ENCODE data around the gene BABAM2.

DNA sequence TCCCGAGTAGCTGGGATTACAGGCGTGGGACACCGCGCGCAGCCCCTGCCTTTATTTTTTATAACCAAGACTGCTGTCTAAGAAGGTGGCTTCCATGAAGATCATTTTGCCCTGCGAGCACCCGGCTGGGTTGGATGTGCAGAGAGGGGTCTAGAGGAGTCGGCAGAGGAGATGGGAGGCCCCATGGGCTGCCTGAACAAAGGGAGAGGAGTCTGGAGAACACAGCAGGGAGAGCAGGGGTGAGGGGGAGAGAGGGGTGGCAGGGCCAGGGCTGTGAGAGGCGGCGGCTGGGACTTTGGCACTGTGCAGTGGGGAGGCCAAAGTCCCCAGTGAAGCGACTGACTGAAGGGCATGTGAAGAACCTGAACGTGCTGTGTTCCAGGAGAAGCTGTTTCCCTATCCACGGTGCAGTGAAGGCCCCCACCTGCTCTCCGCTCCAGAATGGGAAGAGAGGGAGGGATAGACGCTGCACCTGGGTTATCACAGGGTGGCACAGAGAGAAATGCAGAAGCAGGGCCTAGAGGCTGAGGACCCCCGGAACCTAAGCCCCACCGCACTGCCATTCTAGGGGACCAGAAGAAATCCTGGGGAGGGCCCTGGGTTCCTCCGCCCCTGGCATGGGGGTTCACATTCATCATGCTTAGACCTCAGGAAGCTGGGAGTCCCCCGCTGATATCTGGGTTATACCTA lies 477.3 kb downstream of the BABAM2 start:
- TF ChIP-seq POLR2A (IDR thresholded peaks at IDR 0.05) = no peak
- TF ChIP-seq, protein P1, sequence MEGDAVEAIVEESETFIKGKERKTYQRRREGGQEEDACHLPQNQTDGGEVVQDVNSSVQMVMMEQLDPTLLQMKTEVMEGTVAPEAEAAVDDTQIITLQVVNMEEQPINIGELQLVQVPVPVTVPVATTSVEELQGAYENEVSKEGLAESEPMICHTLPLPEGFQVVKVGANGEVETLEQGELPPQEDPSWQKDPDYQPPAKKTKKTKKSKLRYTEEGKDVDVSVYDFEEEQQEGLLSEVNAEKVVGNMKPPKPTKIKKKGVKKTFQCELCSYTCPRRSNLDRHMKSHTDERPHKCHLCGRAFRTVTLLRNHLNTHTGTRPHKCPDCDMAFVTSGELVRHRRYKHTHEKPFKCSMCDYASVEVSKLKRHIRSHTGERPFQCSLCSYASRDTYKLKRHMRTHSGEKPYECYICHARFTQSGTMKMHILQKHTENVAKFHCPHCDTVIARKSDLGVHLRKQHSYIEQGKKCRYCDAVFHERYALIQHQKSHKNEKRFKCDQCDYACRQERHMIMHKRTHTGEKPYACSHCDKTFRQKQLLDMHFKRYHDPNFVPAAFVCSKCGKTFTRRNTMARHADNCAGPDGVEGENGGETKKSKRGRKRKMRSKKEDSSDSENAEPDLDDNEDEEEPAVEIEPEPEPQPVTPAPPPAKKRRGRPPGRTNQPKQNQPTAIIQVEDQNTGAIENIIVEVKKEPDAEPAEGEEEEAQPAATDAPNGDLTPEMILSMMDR (IDR thresholded peaks at IDR 0.05) = no peak

Data from vagina (tissue), 2 donors.